Urinary bladder (tissue), 4 donors: Measurements from ENCODE around the gene ANO6. TPM values are rescaled to one million over a fixed set of nuclear protein-coding genes. Genes with fewer than 3 reads are reported as not detected.

Source experiments
- DNase-seq: peaks from one replicate; pipeline ENCODE4 v3.0.0-alpha.2; 2015; ENCODE audit errors: extremely low spot score
- H3K27ac ChIP-seq: one replicate; pipeline ENCODE4 v1.5.1; 2013; ENCODE audit warnings: low read depth, mild to moderate bottlenecking, moderate library complexity
- H3K36me3 ChIP-seq: one replicate; pipeline ENCODE4 v1.6.1; 2013; ENCODE audit warnings: mild to moderate bottlenecking, moderate library complexity; ENCODE audit not compliant: insufficient read depth
- H3K4me1 ChIP-seq: one replicate; pipeline ENCODE4 v1.6.1; 2013; ENCODE audit warnings: mild to moderate bottlenecking, moderate library complexity; ENCODE audit not compliant: insufficient read depth
- H3K4me3 ChIP-seq: one replicate; pipeline ENCODE4 v1.5.1; 2013; ENCODE audit warnings: low read depth, low read length
- WGBS: extraction: QIAGEN DNeasy Blood & Tissue Kit; methylation state at CpG from one replicate; pipeline ENCODE4 v1.1.7; 2013; 5-methylcytosine and 5-hydroxymethylcytosine counted together
- polyA plus RNA-seq: library from polyadenylated mRNA; stranded (reverse); fragments of 200-250 nt; gene quantifications from one replicate; pipeline ENCODE4 v1.2.3, GENCODE V29; 2013
- total RNA-seq: library from RNA; depleted of rRNA; stranded (reverse); fragments of >200 nt; gene quantifications from one replicate; pipeline ENCODE4 v1.2.3, GENCODE V29; 2014
- donor health status: healthy with polysubstance abuse.
- donor health status: healthy.

ANO6 gene
- total and polyA plus RNA-seq, 2 donors = 63.7 to 163 TPM

GRCh38 chr12:45217846-45218245 lies 2.0 kb downstream of the ANO6 start:
- Histone ChIP-seq H3K4me1 (peaks cover 2% of the 10 kb centered on the region), H3K4me3 (peak overlapping the region; percentile 83), H3K36me3 (no peaks in the 10 kb centered on the region), H3K27ac (no peak overlapping the region)
- no peak for DNase-seq
- 18% methylated on average over 2 of the region's 2 CpGs for WGBS

GRCh38 chr12:45219621-45220020 lies 3.7 kb downstream of the ANO6 start:
- DNase-seq = no peak
- Histone ChIP-seq H3K36me3 (no peaks in the 10 kb centered on the region), H3K4me3 (no peak overlapping the region), H3K4me1 (peaks cover 2% of the 10 kb centered on the region), H3K27ac (no peak overlapping the region)
- 85% methylated on average over 2 of the region's 2 CpGs for WGBS

GRCh38 chr12:45220363-45220931 lies 4.6 kb downstream of the ANO6 start:
- no peak for DNase-seq
- Histone ChIP-seq H3K4me3 (no peak overlapping the region), H3K4me1 (peaks cover 2% of the 10 kb centered on the region), H3K27ac (no peak overlapping the region), H3K36me3 (no peaks in the 10 kb centered on the region)

GRCh38 chr12:45220969-45221368 lies 5.1 kb downstream of the ANO6 start:
- WGBS = 72% methylated on average over 6 of the region's 6 CpGs
- H3K27ac ChIP-seq = no peak overlapping the region
- no peak overlapping the region for H3K4me3 ChIP-seq
- no peak for DNase-seq
- H3K36me3 ChIP-seq = no peaks in the 10 kb centered on the region
- peaks cover 2% of the 10 kb centered on the region for H3K4me1 ChIP-seq

GRCh38 chr12:45223868-45224267 lies 8.0 kb downstream of the ANO6 start:
- H3K4me3 ChIP-seq = no peak overlapping the region
- 60% methylated on average over 2 of the region's 2 CpGs for WGBS
- peaks cover 2% of the 10 kb centered on the region for H3K4me1 ChIP-seq

GRCh38 chr12:45224311-45224710 lies 8.4 kb downstream of the ANO6 start:
- Histone ChIP-seq H3K4me3 (no peak overlapping the region), H3K27ac (no peak overlapping the region), H3K4me1 (peaks cover 2% of the 10 kb centered on the region), H3K36me3 (no peaks in the 10 kb centered on the region)
- DNase-seq = no peak
- 28% methylated on average over 1 of the region's 1 CpG for WGBS

More at GRCh38 chr12:45223868-45224267, 8.0 kb downstream of the ANO6 start:
- Histone ChIP-seq H3K27ac (no peak overlapping the region), H3K36me3 (no peaks in the 10 kb centered on the region)
- no peak for DNase-seq

- no peak for DNase-seq
- H3K27ac ChIP-seq = no peak overlapping the region
- no peaks in the 10 kb centered on the region for H3K4me1 ChIP-seq
These were observed 10.1 kb downstream of the ANO6 start for GRCh38 chr12:45226021-45226420.

GRCh38 chr12:45227316-45228067 lies 11.6 kb downstream of the ANO6 start:
- Histone ChIP-seq H3K36me3 (no peaks in the 10 kb centered on the region), H3K27ac (no peak overlapping the region), H3K4me3 (no peak overlapping the region), H3K4me1 (no peaks in the 10 kb centered on the region)
- 77% methylated on average over 3 of the region's 3 CpGs for WGBS
- no peak for DNase-seq

More at GRCh38 chr12:45226021-45226420, 10.1 kb downstream of the ANO6 start:
- Histone ChIP-seq H3K4me3 (no peak overlapping the region), H3K36me3 (no peaks in the 10 kb centered on the region)

GRCh38 chr12:45231515-45232145 lies 15.7 kb downstream of the ANO6 start:
- Histone ChIP-seq H3K4me1 (peaks cover 1% of the 10 kb centered on the region), H3K36me3 (no peaks in the 10 kb centered on the region), H3K27ac (no peak overlapping the region), H3K4me3 (no peak overlapping the region)
- WGBS = 20% methylated on average over 3 of the region's 3 CpGs
- DNase-seq = no peak

GRCh38 chr12:45232146-45232755 lies 16.4 kb downstream of the ANO6 start:
- Histone ChIP-seq H3K4me1 (peaks cover 1% of the 10 kb centered on the region), H3K27ac (no peak overlapping the region), H3K4me3 (no peak overlapping the region), H3K36me3 (no peaks in the 10 kb centered on the region)
- WGBS = 67% methylated on average over 3 of the region's 3 CpGs
- DNase-seq = no peak

GRCh38 chr12:45232756-45233372 lies 17.0 kb downstream of the ANO6 start:
- WGBS = 38% methylated on average over 6 of the region's 6 CpGs
- Histone ChIP-seq H3K4me1 (peaks cover 1% of the 10 kb centered on the region), H3K27ac (no peak overlapping the region), H3K4me3 (no peak overlapping the region), H3K36me3 (no peaks in the 10 kb centered on the region)
- no peak for DNase-seq

GRCh38 chr12:45234139-45234865 lies 18.4 kb downstream of the ANO6 start:
- H3K4me1 ChIP-seq = peaks cover 1% of the 10 kb centered on the region
- H3K36me3 ChIP-seq = no peaks in the 10 kb centered on the region
- H3K27ac ChIP-seq = peak overlapping the region; percentile 67
- H3K4me3 ChIP-seq = no peak overlapping the region
- WGBS = 10% methylated on average over 4 of the region's 4 CpGs
- DNase-seq = peak; percentile 69
